ENCODE results near the gene USP31. TPM values are rescaled to one million over a fixed set of nuclear protein-coding genes. Genes with fewer than 3 reads are reported as not detected.

Gene USP31
- total and polyA plus RNA-seq, 2 of the 13 experiments (the other 11 are each of a cell fraction or from before 2014, with no cell fraction given), result 22.5 to 23.3 TPM

DNA sequence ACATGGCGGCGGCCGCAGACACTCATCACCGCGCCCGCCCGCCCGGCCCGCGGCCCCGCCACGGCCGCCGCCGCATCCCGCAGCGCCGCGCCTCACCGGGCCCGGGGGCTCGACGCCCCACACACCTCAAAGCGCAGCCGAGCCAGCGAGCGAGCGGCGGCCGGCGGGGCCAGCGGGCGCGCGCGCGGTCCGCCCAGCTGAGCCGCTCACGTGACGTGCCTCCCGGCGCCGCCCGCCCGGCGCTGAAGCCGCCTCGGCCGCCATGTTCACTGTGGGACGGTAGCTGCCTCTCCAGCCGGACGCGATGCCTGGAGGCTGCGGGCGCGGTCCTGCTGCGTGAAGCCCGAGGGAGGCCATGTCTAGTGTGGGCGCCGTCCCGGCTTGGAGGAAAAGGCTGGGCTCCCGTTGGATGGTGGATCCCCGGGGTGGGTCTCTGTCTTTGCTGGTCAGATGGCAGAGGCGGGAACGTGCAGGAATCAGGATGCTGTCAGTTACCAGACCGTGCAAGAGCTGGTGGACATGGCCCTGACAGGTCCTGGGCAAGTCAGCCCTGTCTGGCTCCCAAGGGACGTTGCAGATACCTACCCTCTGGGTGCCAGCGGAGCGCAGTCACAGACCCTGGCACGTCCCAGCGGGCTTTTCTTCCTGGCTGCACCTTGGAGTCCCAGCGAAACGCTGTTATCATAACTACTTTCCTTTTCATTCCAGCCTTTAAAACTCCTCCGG lies at the start of gene USP31 (continued):
- TF ChIP-seq, protein P1, sequence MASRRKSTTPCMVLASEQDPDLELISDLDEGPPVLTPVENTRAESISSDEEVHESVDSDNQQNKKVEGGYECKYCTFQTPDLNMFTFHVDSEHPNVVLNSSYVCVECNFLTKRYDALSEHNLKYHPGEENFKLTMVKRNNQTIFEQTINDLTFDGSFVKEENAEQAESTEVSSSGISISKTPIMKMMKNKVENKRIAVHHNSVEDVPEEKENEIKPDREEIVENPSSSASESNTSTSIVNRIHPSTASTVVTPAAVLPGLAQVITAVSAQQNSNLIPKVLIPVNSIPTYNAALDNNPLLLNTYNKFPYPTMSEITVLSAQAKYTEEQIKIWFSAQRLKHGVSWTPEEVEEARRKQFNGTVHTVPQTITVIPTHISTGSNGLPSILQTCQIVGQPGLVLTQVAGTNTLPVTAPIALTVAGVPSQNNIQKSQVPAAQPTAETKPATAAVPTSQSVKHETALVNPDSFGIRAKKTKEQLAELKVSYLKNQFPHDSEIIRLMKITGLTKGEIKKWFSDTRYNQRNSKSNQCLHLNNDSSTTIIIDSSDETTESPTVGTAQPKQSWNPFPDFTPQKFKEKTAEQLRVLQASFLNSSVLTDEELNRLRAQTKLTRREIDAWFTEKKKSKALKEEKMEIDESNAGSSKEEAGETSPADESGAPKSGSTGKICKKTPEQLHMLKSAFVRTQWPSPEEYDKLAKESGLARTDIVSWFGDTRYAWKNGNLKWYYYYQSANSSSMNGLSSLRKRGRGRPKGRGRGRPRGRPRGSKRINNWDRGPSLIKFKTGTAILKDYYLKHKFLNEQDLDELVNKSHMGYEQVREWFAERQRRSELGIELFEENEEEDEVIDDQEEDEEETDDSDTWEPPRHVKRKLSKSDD (CRISPR knock-in tag; IDR thresholded peaks at IDR 0.05; ENCODE audit: low read depth), result peak; percentile 91; the same call in 1 of the 2 replicates
- no peak for TF ChIP-seq ZNF746 (CRISPR knock-in tag; IDR thresholded peaks at IDR 0.05)
- no peak for TF ChIP-seq ARID2 (CRISPR knock-in tag; IDR thresholded peaks at IDR 0.05; ENCODE audit: borderline replicate concordance)
- TF ChIP-seq, protein P2, sequence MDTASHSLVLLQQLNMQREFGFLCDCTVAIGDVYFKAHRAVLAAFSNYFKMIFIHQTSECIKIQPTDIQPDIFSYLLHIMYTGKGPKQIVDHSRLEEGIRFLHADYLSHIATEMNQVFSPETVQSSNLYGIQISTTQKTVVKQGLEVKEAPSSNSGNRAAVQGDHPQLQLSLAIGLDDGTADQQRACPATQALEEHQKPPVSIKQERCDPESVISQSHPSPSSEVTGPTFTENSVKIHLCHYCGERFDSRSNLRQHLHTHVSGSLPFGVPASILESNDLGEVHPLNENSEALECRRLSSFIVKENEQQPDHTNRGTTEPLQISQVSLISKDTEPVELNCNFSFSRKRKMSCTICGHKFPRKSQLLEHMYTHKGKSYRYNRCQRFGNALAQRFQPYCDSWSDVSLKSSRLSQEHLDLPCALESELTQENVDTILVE (CRISPR knock-in tag; IDR thresholded peaks at IDR 0.05), result peak; percentile 88
- TF ChIP-seq ZNF251 (CRISPR knock-in tag; IDR thresholded peaks at IDR 0.05), result no peak
- no peak for TF ChIP-seq TEAD2 (CRISPR knock-in tag; IDR thresholded peaks at IDR 0.05)
- peak; percentile 70 for TF ChIP-seq ZNF451 (CRISPR knock-in tag; IDR thresholded peaks at IDR 0.05)
- TF ChIP-seq, protein P3, sequence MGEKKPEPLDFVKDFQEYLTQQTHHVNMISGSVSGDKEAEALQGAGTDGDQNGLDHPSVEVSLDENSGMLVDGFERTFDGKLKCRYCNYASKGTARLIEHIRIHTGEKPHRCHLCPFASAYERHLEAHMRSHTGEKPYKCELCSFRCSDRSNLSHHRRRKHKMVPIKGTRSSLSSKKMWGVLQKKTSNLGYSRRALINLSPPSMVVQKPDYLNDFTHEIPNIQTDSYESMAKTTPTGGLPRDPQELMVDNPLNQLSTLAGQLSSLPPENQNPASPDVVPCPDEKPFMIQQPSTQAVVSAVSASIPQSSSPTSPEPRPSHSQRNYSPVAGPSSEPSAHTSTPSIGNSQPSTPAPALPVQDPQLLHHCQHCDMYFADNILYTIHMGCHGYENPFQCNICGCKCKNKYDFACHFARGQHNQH (CRISPR knock-in tag; IDR thresholded peaks at IDR 0.05), result peak; percentile 95
- TF ChIP-seq, protein P4, sequence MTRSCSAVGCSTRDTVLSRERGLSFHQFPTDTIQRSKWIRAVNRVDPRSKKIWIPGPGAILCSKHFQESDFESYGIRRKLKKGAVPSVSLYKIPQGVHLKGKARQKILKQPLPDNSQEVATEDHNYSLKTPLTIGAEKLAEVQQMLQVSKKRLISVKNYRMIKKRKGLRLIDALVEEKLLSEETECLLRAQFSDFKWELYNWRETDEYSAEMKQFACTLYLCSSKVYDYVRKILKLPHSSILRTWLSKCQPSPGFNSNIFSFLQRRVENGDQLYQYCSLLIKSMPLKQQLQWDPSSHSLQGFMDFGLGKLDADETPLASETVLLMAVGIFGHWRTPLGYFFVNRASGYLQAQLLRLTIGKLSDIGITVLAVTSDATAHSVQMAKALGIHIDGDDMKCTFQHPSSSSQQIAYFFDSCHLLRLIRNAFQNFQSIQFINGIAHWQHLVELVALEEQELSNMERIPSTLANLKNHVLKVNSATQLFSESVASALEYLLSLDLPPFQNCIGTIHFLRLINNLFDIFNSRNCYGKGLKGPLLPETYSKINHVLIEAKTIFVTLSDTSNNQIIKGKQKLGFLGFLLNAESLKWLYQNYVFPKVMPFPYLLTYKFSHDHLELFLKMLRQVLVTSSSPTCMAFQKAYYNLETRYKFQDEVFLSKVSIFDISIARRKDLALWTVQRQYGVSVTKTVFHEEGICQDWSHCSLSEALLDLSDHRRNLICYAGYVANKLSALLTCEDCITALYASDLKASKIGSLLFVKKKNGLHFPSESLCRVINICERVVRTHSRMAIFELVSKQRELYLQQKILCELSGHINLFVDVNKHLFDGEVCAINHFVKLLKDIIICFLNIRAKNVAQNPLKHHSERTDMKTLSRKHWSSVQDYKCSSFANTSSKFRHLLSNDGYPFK (CRISPR knock-in tag; IDR thresholded peaks at IDR 0.05; ENCODE audit: borderline replicate concordance), result peak; percentile 94
- TF ChIP-seq ZNF296 (CRISPR knock-in tag; conservative IDR thresholded peaks at IDR 0.05), result 0 out of 2 replicates have a peak, but pooled peaks have one; percentile 55
- no peak; the same call in 1 of the 2 replicates for TF ChIP-seq ZSCAN21 (CRISPR knock-in tag; IDR thresholded peaks at IDR 0.05; ENCODE audit: borderline replicate concordance)
- TF ChIP-seq REL (CRISPR knock-in tag; conservative IDR thresholded peaks at IDR 0.05), result no peak
- no peak for TF ChIP-seq NR2F6 (IDR thresholded peaks at IDR 0.05)
- peak; percentile 54; the same call in 1 of the 2 replicates for TF ChIP-seq NR2F6 (CRISPR knock-in tag; IDR thresholded peaks at IDR 0.05)
- TF ChIP-seq TEAD3 (CRISPR knock-in tag; optimal IDR thresholded peaks at IDR 0.05; ENCODE audit: borderline replicate concordance), result peak; percentile 76
- no peak for TF ChIP-seq CBX2 (IDR thresholded peaks at IDR 0.05; ENCODE audit: low read depth, low read length)
- peak; percentile 77; the same call in 1 of the 2 replicates for TF ChIP-seq CBX2 (CRISPR knock-in tag; IDR thresholded peaks at IDR 0.05; ENCODE audit: low read depth)
- no peak for TF ChIP-seq RBAK (CRISPR knock-in tag; IDR thresholded peaks at IDR 0.05)
- peak; percentile 37; the same call in 1 of the 2 replicates for TF ChIP-seq GZF1 (CRISPR knock-in tag; IDR thresholded peaks at IDR 0.05)
- peak; percentile 66; the same call in 1 of the 2 replicates for TF ChIP-seq CHCHD3 (CRISPR knock-in tag; IDR thresholded peaks at IDR 0.05)

Data from HepG2 (cell line).